Ishikawa (cell line): ENCODE data around the gene WIPF1.

ENCODE experiments used
- CEBPB ChIP-seq: IDR thresholded peaks from 2 replicates; pipeline ENCODE4 v1.6.1; 2012
- CREB1 ChIP-seq: IDR thresholded peaks from 2 replicates; pipeline ENCODE4 v1.6.1; 2012; ENCODE audit warnings: low read depth
- EGR1 ChIP-seq: IDR thresholded peaks from 2 replicates; pipeline ENCODE4 v1.6.1; 2012
- EP300 ChIP-seq: IDR thresholded peaks from 2 replicates; pipeline ENCODE4 v1.6.1; 2012; ENCODE audit warnings: borderline replicate concordance
- FOXM1 ChIP-seq: IDR thresholded peaks from 2 replicates; pipeline ENCODE4 v1.6.1; 2012; ENCODE audit warnings: low read depth, borderline replicate concordance
- NFIC ChIP-seq: IDR thresholded peaks from 2 replicates; pipeline ENCODE4 v1.6.1; 2012
- RAD21 ChIP-seq: IDR thresholded peaks from 2 replicates; pipeline ENCODE4 v1.6.1; 2012; ENCODE audit warnings: low read depth
- TAF1 ChIP-seq: IDR thresholded peaks from 2 replicates; pipeline ENCODE4 v1.6.1; 2012; ENCODE audit warnings: low read depth, mild to moderate bottlenecking
- TCF12 ChIP-seq: IDR thresholded peaks from 2 replicates; pipeline ENCODE4 v1.6.1; 2012; ENCODE audit warnings: low read depth
- TEAD4 ChIP-seq: IDR thresholded peaks from 2 replicates; pipeline ENCODE4 v1.6.1; 2012
- YY1 ChIP-seq: IDR thresholded peaks from 2 replicates; pipeline ENCODE4 v1.6.1; 2012; ENCODE audit warnings: low read depth
- ZBTB7A ChIP-seq: IDR thresholded peaks from 2 replicates; pipeline ENCODE4 v1.6.1; 2012; ENCODE audit warnings: low read depth
- TF ChIP-seq, protein P1 (sequence below): IDR thresholded peaks from 2 replicates; pipeline ENCODE4 v1.6.1; 2012
- TF ChIP-seq, protein P2 (sequence below): IDR thresholded peaks from 2 replicates; pipeline ENCODE4 v1.6.1; 2012; ENCODE audit warnings: low read depth, mild to moderate bottlenecking
- TF ChIP-seq, protein P3 (sequence below): IDR thresholded peaks from 2 replicates; pipeline ENCODE4 v1.6.1; 2012

Gene WIPF1

DNA sequence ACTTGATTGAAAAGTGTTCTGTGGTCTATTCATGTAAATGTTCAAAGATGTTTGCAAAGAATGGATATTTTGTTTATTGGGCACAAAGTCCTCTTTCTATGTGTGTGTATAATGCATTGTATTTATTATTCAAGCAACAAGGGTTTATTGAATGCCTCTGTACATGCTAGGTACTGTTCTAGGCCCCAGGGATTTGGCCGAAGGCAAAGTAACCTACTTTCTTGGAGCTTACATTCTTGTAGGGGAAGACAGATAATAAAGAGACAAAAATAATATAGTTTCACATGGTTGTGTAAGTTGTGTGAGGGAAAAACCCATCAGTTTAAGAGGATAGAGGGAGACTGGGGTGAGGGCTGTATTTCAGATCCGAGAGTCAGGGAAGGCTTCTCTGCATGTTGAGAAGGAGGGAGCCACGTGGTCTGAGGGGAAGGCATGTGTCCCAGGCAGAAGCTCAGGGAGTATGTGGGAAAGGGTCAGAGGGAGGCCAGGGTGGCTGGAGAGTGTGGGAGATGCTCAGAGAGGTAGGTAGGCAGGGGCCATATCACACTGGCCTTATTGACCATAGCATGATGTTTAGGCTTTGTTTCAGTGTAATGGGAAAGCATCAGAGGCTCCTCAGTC lies 70.4 kb downstream of the WIPF1 start:
- TF ChIP-seq CREB1, result no peak
- TF ChIP-seq, protein P1, sequence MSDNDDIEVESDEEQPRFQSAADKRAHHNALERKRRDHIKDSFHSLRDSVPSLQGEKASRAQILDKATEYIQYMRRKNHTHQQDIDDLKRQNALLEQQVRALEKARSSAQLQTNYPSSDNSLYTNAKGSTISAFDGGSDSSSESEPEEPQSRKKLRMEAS, result no peak
- no peak for TF ChIP-seq YY1
- TF ChIP-seq TAF1, result no peak
- TF ChIP-seq TCF12, result no peak
- no peak for TF ChIP-seq FOXM1
- TF ChIP-seq NFIC, result no peak
- TF ChIP-seq RAD21, result no peak
- TF ChIP-seq EP300, result no peak
- TF ChIP-seq, protein P2, sequence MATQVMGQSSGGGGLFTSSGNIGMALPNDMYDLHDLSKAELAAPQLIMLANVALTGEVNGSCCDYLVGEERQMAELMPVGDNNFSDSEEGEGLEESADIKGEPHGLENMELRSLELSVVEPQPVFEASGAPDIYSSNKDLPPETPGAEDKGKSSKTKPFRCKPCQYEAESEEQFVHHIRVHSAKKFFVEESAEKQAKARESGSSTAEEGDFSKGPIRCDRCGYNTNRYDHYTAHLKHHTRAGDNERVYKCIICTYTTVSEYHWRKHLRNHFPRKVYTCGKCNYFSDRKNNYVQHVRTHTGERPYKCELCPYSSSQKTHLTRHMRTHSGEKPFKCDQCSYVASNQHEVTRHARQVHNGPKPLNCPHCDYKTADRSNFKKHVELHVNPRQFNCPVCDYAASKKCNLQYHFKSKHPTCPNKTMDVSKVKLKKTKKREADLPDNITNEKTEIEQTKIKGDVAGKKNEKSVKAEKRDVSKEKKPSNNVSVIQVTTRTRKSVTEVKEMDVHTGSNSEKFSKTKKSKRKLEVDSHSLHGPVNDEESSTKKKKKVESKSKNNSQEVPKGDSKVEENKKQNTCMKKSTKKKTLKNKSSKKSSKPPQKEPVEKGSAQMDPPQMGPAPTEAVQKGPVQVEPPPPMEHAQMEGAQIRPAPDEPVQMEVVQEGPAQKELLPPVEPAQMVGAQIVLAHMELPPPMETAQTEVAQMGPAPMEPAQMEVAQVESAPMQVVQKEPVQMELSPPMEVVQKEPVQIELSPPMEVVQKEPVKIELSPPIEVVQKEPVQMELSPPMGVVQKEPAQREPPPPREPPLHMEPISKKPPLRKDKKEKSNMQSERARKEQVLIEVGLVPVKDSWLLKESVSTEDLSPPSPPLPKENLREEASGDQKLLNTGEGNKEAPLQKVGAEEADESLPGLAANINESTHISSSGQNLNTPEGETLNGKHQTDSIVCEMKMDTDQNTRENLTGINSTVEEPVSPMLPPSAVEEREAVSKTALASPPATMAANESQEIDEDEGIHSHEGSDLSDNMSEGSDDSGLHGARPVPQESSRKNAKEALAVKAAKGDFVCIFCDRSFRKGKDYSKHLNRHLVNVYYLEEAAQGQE, result no peak
- TF ChIP-seq EGR1, result no peak

GRCh38 chr2:174524527-174524926 lies 73.1 kb downstream of the WIPF1 start:
- TF ChIP-seq EGR1 (no peak), TEAD4 (no peak), TAF1 (no peak), YY1 (no peak), ZBTB7A (no peak), NFIC (no peak), RAD21 (no peak), TCF12 (no peak), FOXM1 (no peak), EP300 (no peak), CEBPB (no peak), CREB1 (no peak)
- TF ChIP-seq, protein P2, result no peak
- TF ChIP-seq, protein P3, sequence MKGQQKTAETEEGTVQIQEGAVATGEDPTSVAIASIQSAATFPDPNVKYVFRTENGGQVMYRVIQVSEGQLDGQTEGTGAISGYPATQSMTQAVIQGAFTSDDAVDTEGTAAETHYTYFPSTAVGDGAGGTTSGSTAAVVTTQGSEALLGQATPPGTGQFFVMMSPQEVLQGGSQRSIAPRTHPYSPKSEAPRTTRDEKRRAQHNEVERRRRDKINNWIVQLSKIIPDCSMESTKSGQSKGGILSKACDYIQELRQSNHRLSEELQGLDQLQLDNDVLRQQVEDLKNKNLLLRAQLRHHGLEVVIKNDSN, result no peak
- TF ChIP-seq, protein P1, result no peak

GRCh38 chr2:174522553-174522952 lies 75.1 kb downstream of the WIPF1 start:
- TF ChIP-seq TCF12 (no peak), RAD21 (peak; percentile 40; the same call in 1 of the 2 replicates)

- no peak for TF ChIP-seq EGR1
- TF ChIP-seq TAF1, result no peak
- TF ChIP-seq, protein P3, result no peak
- no peak for TF ChIP-seq YY1
- TF ChIP-seq RAD21, result no peak
- no peak for TF ChIP-seq EP300
- TF ChIP-seq, protein P1, result no peak
- no peak for TF ChIP-seq CREB1
These were observed 79.2 kb downstream of the WIPF1 start for GRCh38 chr2:174518395-174518794.

DNA sequence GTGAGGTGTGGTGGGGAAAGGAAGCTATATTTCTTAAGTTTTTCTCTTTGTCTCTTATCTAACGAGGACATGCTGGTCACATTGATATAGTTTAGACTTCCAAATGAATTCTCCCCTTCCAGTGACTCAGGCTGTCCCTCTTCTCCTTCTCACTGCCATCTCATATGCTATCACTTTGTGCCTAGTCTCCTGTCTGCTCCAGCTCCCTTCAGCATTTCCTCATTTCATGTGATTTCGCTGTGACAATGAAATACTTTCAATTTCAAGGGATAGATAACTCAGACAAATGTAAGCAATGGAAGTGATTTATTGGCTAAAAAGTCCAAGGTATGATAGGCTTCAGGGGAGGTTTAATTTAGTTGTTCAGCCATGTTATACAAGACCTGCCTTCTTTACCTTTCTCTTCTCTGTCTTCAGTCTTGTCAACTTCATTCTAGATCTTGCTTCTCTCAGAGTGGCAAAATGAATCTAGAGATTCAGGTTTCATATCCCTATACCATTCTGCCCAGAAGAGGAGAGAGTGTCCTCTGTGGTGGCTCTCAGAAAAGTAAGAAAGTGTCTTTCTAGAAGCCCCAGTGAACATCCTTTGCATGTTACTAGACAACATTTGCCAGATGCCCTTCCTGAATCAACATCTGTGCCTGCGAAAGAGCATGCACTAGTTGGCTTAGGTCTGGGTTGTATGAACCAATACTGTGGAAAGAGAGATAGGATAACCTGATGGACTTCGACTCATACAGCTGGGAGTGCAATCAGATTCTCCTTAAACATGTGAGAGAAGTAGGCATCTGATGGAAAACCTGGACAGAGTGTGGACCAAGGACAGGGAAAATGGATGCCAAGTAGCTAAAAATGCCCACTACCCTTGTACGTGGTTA lies 80.9 kb downstream of the WIPF1 start:
- TF ChIP-seq EGR1 (no peak), RAD21 (no peak), CREB1 (no peak), CEBPB (no peak), ZBTB7A (no peak), TAF1 (no peak), NFIC (no peak), TCF12 (no peak), EP300 (no peak), TEAD4 (no peak), YY1 (no peak), FOXM1 (no peak)
- TF ChIP-seq, protein P1, result no peak
- TF ChIP-seq, protein P2, result no peak
- TF ChIP-seq, protein P3, result no peak
